ENCODE measurements around the gene CYB5A.

The CYB5A gene

GRCh38 chr18:74256190-74256589 is 35.6 kb downstream of the CYB5A start:
- TF ChIP-seq EP300 (IDR thresholded peaks at IDR 0.05; ENCODE audit: borderline replicate concordance) (no peak), CEBPB (IDR thresholded peaks at IDR 0.05) (no peak), EGR1 (IDR thresholded peaks at IDR 0.05) (no peak), ZBTB7A (IDR thresholded peaks at IDR 0.05; ENCODE audit: low read depth) (no peak), TAF1 (IDR thresholded peaks at IDR 0.05; ENCODE audit: low read depth) (no peak), TCF12 (IDR thresholded peaks at IDR 0.05; ENCODE audit: low read depth) (no peak), MAX (IDR thresholded peaks at IDR 0.05) (no peak), YY1 (IDR thresholded peaks at IDR 0.05; ENCODE audit: low read depth) (no peak), TEAD4 (IDR thresholded peaks at IDR 0.05) (no peak)

DNA sequence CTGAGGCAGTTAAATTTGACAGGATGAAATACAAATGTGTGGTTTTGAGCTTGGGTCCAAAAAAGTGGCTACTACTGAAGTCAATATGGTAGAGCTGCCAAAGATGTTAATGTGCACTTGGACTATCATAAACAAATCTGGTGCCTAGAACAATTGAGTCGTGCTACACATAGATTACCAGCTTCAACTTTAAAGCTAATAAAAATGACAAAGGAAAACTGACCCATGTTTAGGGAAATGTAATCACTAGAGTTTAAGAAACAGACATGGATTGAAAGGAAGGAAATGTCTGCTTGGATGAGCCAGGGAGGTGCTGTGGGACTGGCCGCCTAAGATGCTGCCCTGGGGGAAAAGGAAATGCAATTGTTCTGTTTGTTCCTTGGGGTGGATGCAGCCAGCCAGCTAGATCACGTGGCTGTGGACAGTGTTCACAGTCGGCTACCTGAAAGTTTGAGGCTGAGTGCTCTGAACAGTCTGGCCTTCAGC is 36.6 kb downstream of the CYB5A start:
- TF ChIP-seq RAD21 (IDR thresholded peaks at IDR 0.05; ENCODE audit: low read depth) (no peak), FOXM1 (IDR thresholded peaks at IDR 0.05; ENCODE audit: borderline replicate concordance, low read depth) (no peak), TAF1 (IDR thresholded peaks at IDR 0.05; ENCODE audit: low read depth) (no peak), CREB1 (IDR thresholded peaks at IDR 0.05; ENCODE audit: low read depth) (no peak), TEAD4 (IDR thresholded peaks at IDR 0.05) (no peak), EP300 (IDR thresholded peaks at IDR 0.05; ENCODE audit: borderline replicate concordance) (no peak), ZBTB7A (IDR thresholded peaks at IDR 0.05; ENCODE audit: low read depth) (no peak), CEBPB (IDR thresholded peaks at IDR 0.05) (no peak), MAX (IDR thresholded peaks at IDR 0.05) (no peak), NFIC (IDR thresholded peaks at IDR 0.05) (no peak), YY1 (IDR thresholded peaks at IDR 0.05; ENCODE audit: low read depth) (no peak), TCF12 (IDR thresholded peaks at IDR 0.05; ENCODE audit: low read depth) (no peak), EGR1 (IDR thresholded peaks at IDR 0.05) (no peak)
- TF ChIP-seq, protein P1, sequence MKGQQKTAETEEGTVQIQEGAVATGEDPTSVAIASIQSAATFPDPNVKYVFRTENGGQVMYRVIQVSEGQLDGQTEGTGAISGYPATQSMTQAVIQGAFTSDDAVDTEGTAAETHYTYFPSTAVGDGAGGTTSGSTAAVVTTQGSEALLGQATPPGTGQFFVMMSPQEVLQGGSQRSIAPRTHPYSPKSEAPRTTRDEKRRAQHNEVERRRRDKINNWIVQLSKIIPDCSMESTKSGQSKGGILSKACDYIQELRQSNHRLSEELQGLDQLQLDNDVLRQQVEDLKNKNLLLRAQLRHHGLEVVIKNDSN (IDR thresholded peaks at IDR 0.05): no peak
- TF ChIP-seq, protein P2, sequence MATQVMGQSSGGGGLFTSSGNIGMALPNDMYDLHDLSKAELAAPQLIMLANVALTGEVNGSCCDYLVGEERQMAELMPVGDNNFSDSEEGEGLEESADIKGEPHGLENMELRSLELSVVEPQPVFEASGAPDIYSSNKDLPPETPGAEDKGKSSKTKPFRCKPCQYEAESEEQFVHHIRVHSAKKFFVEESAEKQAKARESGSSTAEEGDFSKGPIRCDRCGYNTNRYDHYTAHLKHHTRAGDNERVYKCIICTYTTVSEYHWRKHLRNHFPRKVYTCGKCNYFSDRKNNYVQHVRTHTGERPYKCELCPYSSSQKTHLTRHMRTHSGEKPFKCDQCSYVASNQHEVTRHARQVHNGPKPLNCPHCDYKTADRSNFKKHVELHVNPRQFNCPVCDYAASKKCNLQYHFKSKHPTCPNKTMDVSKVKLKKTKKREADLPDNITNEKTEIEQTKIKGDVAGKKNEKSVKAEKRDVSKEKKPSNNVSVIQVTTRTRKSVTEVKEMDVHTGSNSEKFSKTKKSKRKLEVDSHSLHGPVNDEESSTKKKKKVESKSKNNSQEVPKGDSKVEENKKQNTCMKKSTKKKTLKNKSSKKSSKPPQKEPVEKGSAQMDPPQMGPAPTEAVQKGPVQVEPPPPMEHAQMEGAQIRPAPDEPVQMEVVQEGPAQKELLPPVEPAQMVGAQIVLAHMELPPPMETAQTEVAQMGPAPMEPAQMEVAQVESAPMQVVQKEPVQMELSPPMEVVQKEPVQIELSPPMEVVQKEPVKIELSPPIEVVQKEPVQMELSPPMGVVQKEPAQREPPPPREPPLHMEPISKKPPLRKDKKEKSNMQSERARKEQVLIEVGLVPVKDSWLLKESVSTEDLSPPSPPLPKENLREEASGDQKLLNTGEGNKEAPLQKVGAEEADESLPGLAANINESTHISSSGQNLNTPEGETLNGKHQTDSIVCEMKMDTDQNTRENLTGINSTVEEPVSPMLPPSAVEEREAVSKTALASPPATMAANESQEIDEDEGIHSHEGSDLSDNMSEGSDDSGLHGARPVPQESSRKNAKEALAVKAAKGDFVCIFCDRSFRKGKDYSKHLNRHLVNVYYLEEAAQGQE (IDR thresholded peaks at IDR 0.05; ENCODE audit: low read depth): no peak

DNA sequence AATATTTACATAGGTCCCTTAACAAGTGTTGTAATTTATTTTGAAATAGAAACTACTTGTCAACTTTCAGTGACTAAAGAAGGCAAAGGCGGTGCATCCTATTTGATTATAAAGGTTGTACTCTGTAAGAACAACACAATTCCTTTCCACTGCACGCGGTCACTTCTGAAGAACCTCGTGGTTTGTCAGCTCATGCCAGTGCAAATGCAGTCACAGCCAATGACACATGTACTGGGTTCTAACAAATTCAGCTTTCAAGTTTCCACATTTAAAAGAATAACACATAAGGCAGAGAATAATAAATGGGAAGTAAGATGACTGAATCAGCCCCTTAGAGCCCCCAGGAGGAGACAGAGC is 39.7 kb downstream of the CYB5A start:
- no peak for TF ChIP-seq EP300 (IDR thresholded peaks at IDR 0.05; ENCODE audit: borderline replicate concordance)
- TF ChIP-seq NFIC (IDR thresholded peaks at IDR 0.05): no peak
- no peak for TF ChIP-seq YY1 (IDR thresholded peaks at IDR 0.05; ENCODE audit: low read depth)
- TF ChIP-seq ZBTB7A (IDR thresholded peaks at IDR 0.05; ENCODE audit: low read depth): no peak
- no peak for TF ChIP-seq TEAD4 (IDR thresholded peaks at IDR 0.05)
- TF ChIP-seq FOXM1 (IDR thresholded peaks at IDR 0.05; ENCODE audit: borderline replicate concordance, low read depth): no peak
- no peak for TF ChIP-seq CEBPB (IDR thresholded peaks at IDR 0.05)
- TF ChIP-seq, protein P2 (IDR thresholded peaks at IDR 0.05; ENCODE audit: low read depth): no peak
- TF ChIP-seq TAF1 (IDR thresholded peaks at IDR 0.05; ENCODE audit: low read depth): no peak
- no peak for TF ChIP-seq TCF12 (IDR thresholded peaks at IDR 0.05; ENCODE audit: low read depth)
- TF ChIP-seq EGR1 (IDR thresholded peaks at IDR 0.05): no peak
- TF ChIP-seq CREB1 (IDR thresholded peaks at IDR 0.05; ENCODE audit: low read depth): no peak
- TF ChIP-seq RAD21 (IDR thresholded peaks at IDR 0.05; ENCODE audit: low read depth): no peak
- TF ChIP-seq, protein P1 (IDR thresholded peaks at IDR 0.05): no peak
- TF ChIP-seq MAX (IDR thresholded peaks at IDR 0.05): no peak

DNA sequence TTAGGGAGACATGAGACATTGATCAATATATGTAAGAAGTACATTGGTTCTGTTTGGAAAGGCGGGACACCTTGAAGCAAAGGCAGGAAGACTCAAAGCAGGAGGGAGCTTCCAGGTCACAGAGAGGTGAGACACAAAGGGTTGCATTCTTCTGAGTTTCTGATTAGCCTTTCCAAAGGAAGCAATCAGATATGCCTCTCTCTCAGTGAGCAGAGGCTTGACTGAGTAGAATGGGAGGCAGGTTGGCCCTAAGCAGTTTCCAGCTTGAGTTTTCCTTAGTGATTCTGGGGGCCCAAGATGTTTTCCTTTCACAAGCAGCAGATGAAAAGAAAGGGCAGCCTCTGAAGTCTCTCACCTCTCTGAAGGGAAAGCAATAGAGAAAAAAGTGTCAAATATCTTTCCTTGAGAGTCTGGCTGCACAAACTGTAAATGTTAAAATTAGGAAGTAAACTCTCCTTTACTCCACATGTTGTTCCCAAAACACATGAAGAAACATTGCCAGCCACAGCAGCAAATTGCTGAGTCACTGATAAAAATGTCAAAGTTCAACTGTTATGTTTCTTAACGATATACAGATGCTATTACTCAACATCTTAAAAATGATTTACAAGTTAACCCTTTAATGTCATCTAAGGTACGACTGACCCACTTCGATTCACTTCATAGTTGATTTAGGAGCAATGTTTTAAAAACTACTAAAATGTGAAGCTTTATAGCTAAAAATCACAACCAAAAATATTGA is 40.3 kb downstream of the CYB5A start:
- TF ChIP-seq RAD21 (IDR thresholded peaks at IDR 0.05; ENCODE audit: low read depth) (no peak), NFIC (IDR thresholded peaks at IDR 0.05) (no peak), CEBPB (IDR thresholded peaks at IDR 0.05) (no peak), MAX (IDR thresholded peaks at IDR 0.05) (no peak), ZBTB7A (IDR thresholded peaks at IDR 0.05; ENCODE audit: low read depth) (no peak), YY1 (IDR thresholded peaks at IDR 0.05; ENCODE audit: low read depth) (no peak), FOXM1 (IDR thresholded peaks at IDR 0.05; ENCODE audit: borderline replicate concordance, low read depth) (no peak), CREB1 (IDR thresholded peaks at IDR 0.05; ENCODE audit: low read depth) (no peak), TEAD4 (IDR thresholded peaks at IDR 0.05) (no peak), TCF12 (IDR thresholded peaks at IDR 0.05; ENCODE audit: low read depth) (no peak), EGR1 (IDR thresholded peaks at IDR 0.05) (no peak), TAF1 (IDR thresholded peaks at IDR 0.05; ENCODE audit: low read depth) (no peak)
- TF ChIP-seq, protein P2 (IDR thresholded peaks at IDR 0.05; ENCODE audit: low read depth): no peak

Data from Ishikawa (cell line).